HEK293 (cell line): ENCODE measurements around the gene RTTN.

ENCODE experiments used
- CTCF ChIA-PET: fragments of 350-600 bp; formaldehyde crosslinking; extraction: SDS; loops from one replicate; lab custom pipeline; 2021; ENCODE audit warnings: antibody characterized with exemption; lab: Yijun Ruan, JAX
- POLR2A ChIA-PET: fragments of 300-600 bp; formaldehyde crosslinking; extraction: SDS; loops from one replicate; lab custom pipeline; 2020; ENCODE audit warnings: antibody characterized with exemption, inconsistent platforms; lab: Yijun Ruan, JAX
- H3K27ac ChIP-seq: fragments of 200-500 bp; sonication (Bioruptor generic); 2 replicates; pipeline ENCODE4 v1.5.1; 2014; ENCODE audit warnings: low read depth, low read length, control low read depth, inconsistent platforms; ENCODE audit errors: extremely low read depth
- H3K36me3 ChIP-seq, 2 experiments: fragments of 200-500 bp in 1 of 2; sonication (Bioruptor generic) in 1 of 2; 1 replicate in 1 of 2; 2 replicates in 1 of 2; pipeline ENCODE4 v1.5.1; 2014 to 2017; ENCODE audit warnings: inconsistent platforms in 2 of 2, low read length in 2 of 2; ENCODE audit not compliant: control insufficient read depth in 2 of 2, insufficient read depth in 1 of 2
- H3K4me1 ChIP-seq: fragments of 200-500 bp; sonication (Bioruptor generic); 2 replicates; pipeline ENCODE4 v1.5.1; 2014; ENCODE audit warnings: mild to moderate bottlenecking, low read length, inconsistent platforms; ENCODE audit not compliant: control insufficient read depth, insufficient read depth
- H3K4me3 ChIP-seq: 2 replicates; pipeline ENCODE4 v1.5.1; 2011; ENCODE audit warnings: low read depth, mild to moderate bottlenecking, control low read depth, low read length, moderate library complexity
- H3K9me3 ChIP-seq: fragments of 200-500 bp; sonication (Bioruptor generic); 2 replicates; pipeline ENCODE4 v1.5.1; 2014; ENCODE audit warnings: low read depth, low read length, inconsistent platforms; ENCODE audit not compliant: control insufficient read depth, insufficient read depth
- EGR2 ChIP-seq: fragments of 450-650 bp; formaldehyde crosslinking; IDR thresholded peaks from 2 replicates; pipeline ENCODE4 v1.5.1; 2016; ENCODE audit warnings: low read depth, missing biosample characterization, missing genetic modification characterization
- FEZF1 ChIP-seq: fragments of 450-650 bp; formaldehyde crosslinking; IDR thresholded peaks from 2 replicates; pipeline ENCODE4 v1.5.1; 2016; ENCODE audit warnings: missing biosample characterization, missing genetic modification characterization
- INSM2 ChIP-seq: fragments of 450-650 bp; formaldehyde crosslinking; IDR thresholded peaks from 2 replicates; pipeline ENCODE4 v1.5.1; 2016; ENCODE audit warnings: missing biosample characterization, missing genetic modification characterization
- OSR2 ChIP-seq: fragments of 450-650 bp; formaldehyde crosslinking; IDR thresholded peaks from 2 replicates; pipeline ENCODE4 v1.5.1; 2016; ENCODE audit warnings: missing biosample characterization, missing genetic modification characterization
- TSHZ1 ChIP-seq: fragments of 450-650 bp; formaldehyde crosslinking; IDR thresholded peaks from 2 replicates; pipeline ENCODE4 v1.5.1; 2016; ENCODE audit warnings: missing biosample characterization, missing genetic modification characterization, borderline replicate concordance
- ZNF121 ChIP-seq: fragments of 450-650 bp; formaldehyde crosslinking; IDR thresholded peaks from 2 replicates; pipeline ENCODE4 v1.5.1; 2016; ENCODE audit warnings: missing biosample characterization, missing genetic modification characterization
- ZNF132 ChIP-seq: fragments of 450-650 bp; formaldehyde crosslinking; IDR thresholded peaks from 2 replicates; pipeline ENCODE4 v1.5.1; 2017; ENCODE audit warnings: missing biosample characterization, missing genetic modification characterization, borderline replicate concordance
- ZNF157 ChIP-seq: fragments of 450-650 bp; formaldehyde crosslinking; IDR thresholded peaks from 2 replicates; pipeline ENCODE4 v1.5.1; 2016; ENCODE audit warnings: missing biosample characterization, missing genetic modification characterization
- ZNF2 ChIP-seq: fragments of 450-650 bp; formaldehyde crosslinking; IDR thresholded peaks from 2 replicates; pipeline ENCODE4 v1.5.1; 2016; ENCODE audit warnings: missing biosample characterization, missing genetic modification characterization
- ZNF280C ChIP-seq: fragments of 450-650 bp; formaldehyde crosslinking; IDR thresholded peaks from 2 replicates; pipeline ENCODE4 v1.5.1; 2016; ENCODE audit warnings: missing biosample characterization, missing genetic modification characterization
- ZNF292 ChIP-seq: fragments of 450-650 bp; formaldehyde crosslinking; IDR thresholded peaks from 2 replicates; pipeline ENCODE4 v1.5.1; 2016; ENCODE audit warnings: low read depth, missing biosample characterization, missing genetic modification characterization, borderline replicate concordance
- ZNF302 ChIP-seq: fragments of 450-650 bp; formaldehyde crosslinking; IDR thresholded peaks from 2 replicates; pipeline ENCODE4 v1.5.1; 2016; ENCODE audit warnings: missing biosample characterization, missing genetic modification characterization, low read depth
- ZNF354C ChIP-seq: fragments of 450-650 bp; formaldehyde crosslinking; IDR thresholded peaks from 2 replicates; pipeline ENCODE4 v1.5.1; 2016; ENCODE audit warnings: missing biosample characterization, missing genetic modification characterization, low read depth, borderline replicate concordance
- ZNF423 ChIP-seq: fragments of 450-650 bp; formaldehyde crosslinking; IDR thresholded peaks from 2 replicates; pipeline ENCODE4 v1.5.1; 2016; ENCODE audit warnings: missing biosample characterization, missing genetic modification characterization
- ZNF626 ChIP-seq: fragments of 450-650 bp; sonication (Bioruptor Pico); formaldehyde crosslinking; IDR thresholded peaks from 2 replicates; pipeline ENCODE4 v1.5.1; 2018; ENCODE audit warnings: missing biosample characterization, missing genetic modification characterization, inconsistent platforms
- ZNF660 ChIP-seq: fragments of 450-650 bp; IDR thresholded peaks from 2 replicates; pipeline ENCODE4 v1.5.1; 2018; ENCODE audit warnings: missing biosample characterization, mild to moderate bottlenecking, missing genetic modification characterization
- ZXDB ChIP-seq: fragments of 450-650 bp; formaldehyde crosslinking; IDR thresholded peaks from 2 replicates; pipeline ENCODE4 v1.5.1; 2016; ENCODE audit warnings: missing biosample characterization, missing genetic modification characterization

Gene RTTN

GRCh38 chr18:70085641-70086040 lies 119.8 kb downstream of the RTTN start:
- Histone ChIP-seq H3K9me3 (no peaks in the 10 kb centered on the region), H3K4me1 (no peaks in the 10 kb centered on the region), H3K36me3 (peaks cover 13 to 23% of the 10 kb centered on the region in 2 experiments), H3K27ac (no peak overlapping the region), H3K4me3 (no peak overlapping the region)
- ChIA-PET CTCF (interaction anchor here (0.6 to 2.5 kb wide), 8 partner anchors 9 to 1466 kb away, joined by 3 to 14 read pairs (median 3); no protein-coding TSS in a partner anchor), POLR2A (no interaction called here)
- TF ChIP-seq EGR2 (tag by site-specific recombination) (no peak), ZNF626 (tag by site-specific recombination) (no peak), OSR2 (tag by site-specific recombination) (no peak), ZNF354C (tag by site-specific recombination) (no peak), ZNF132 (no peak), INSM2 (tag by site-specific recombination) (no peak)

- ChIA-PET POLR2A (no interaction called here), CTCF (interaction anchor here (0.6 to 0.7 kb wide), 2 partner anchors 14 to 461 kb away, joined by 3 read pairs; no protein-coding TSS in a partner anchor)
Measured at GRCh38 chr18:70082430-70082829, 123.1 kb downstream of the RTTN start.

More at GRCh38 chr18:70082430-70082829, 123.1 kb downstream of the RTTN start:
- H3K9me3 ChIP-seq: no peaks in the 10 kb centered on the region
- no peak overlapping the region for H3K27ac ChIP-seq
- TF ChIP-seq ZNF423 (tag by site-specific recombination) (no peak), ZNF157 (tag by site-specific recombination) (no peak), ZNF2 (tag by site-specific recombination) (no peak), ZNF302 (no peak), ZNF292 (tag by site-specific recombination) (no peak), TSHZ1 (tag by site-specific recombination) (no peak), ZNF121 (tag by site-specific recombination) (no peak), ZXDB (no peak), FEZF1 (tag by site-specific recombination) (no peak), ZNF660 (tag by site-specific recombination) (no peak), ZNF280C (tag by site-specific recombination) (no peak)
- TF ChIP-seq, all 188 proteins: peak for 0
- Histone ChIP-seq H3K36me3 (peaks cover 10 to 13% of the 10 kb centered on the region in 2 experiments), H3K4me1 (no peaks in the 10 kb centered on the region), H3K4me3 (no peak overlapping the region)
